Activated CD4-positive, CD25-positive, alpha-beta regulatory T cell treated with anti-CD3 and anti-CD28 coated beads, Interleukin-2, amount 50 U/mL, for 24 hours (primary cell): Measurements from ENCODE around the gene ALG8.
"Not testable (repeated sequence)": the region's sequence is repeated elsewhere in the genome, so short reads cannot be mapped to it uniquely, and the experiment has no call there.

ENCODE experiments used
- ATAC-seq, 2 donors: fragments of 150-1000 bp; cut with Tn5 transposase; one replicate each; pipeline ENCODE4 v1.10.0; 2021; ENCODE audit warnings: mild to moderate bottlenecking in 1 of 2, moderate library complexity in 1 of 2

The ALG8 gene

DNA sequence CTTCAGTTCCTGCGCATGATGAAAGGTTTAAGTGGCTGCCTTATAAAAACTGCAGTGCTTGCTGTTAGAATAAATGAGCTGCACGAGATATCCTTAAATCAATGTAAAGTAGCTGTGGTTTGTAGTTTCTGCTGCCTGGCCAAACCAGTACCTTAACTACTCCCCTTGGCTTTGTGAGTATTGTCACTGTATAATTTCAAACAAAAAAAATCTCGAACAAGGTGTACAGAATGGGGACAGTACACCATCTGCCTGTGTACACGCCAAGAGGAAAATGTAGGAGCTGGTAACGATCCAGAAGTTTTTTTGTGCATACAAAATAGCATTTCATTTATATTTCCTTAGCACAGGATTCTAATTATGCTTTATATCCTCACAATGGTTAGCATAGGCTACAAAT, 39.2 kb downstream of the ALG8 start:
- no peak for ATAC-seq

DNA sequence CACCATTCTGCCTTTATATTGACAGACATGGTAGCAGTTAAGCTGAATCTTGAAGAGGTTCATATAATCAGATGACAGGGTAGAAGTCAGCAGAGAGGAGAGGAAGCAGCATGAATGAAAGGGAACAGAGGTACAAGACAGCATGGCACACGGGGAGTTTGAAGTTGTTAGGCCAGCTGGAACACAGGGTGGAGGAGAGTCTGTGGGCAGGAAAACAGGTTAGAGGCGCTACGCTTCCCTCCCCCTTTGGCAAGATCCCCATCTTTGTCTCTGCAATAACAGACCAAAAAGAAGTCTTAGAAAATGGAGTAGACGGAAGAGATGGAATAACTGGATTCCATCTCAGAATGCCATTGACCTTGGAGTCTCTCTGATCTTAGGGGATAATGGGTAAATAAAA, 39.8 kb downstream of the ALG8 start:
- no peak for ATAC-seq

DNA sequence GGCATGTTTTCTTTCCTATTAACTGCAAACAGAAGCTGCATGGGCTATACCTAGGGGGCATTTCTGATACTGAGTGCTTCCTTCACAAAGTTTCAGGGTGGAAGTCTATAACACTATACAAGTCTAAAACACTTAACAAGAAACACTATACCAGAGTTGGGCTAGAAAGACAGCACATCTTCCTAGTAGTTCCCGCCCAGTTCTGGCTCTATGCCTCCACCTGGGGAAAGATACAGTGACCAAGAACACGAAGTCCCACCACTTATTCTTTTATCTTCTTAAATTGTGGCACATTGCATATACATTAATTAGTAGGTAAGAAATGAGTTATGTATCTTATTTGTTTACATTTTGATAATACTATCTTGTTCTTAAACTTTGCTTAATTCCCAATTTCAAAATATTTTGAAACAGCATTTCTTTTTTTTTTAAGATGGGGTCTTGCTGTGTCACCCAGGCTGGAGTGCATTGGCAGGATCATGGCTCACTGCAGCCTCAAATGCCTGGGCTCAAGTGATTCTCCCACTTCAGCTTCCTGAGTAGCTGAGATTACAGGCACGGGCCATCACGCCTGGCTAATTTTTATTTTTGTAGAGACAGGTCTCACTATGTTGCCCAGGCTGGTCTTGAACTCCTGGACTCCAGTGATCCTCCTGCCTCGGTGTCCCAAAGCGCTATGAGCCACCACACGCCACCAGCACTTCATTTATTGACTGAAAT, 41.6 kb downstream of the ALG8 start:
- no peak for ATAC-seq

DNA sequence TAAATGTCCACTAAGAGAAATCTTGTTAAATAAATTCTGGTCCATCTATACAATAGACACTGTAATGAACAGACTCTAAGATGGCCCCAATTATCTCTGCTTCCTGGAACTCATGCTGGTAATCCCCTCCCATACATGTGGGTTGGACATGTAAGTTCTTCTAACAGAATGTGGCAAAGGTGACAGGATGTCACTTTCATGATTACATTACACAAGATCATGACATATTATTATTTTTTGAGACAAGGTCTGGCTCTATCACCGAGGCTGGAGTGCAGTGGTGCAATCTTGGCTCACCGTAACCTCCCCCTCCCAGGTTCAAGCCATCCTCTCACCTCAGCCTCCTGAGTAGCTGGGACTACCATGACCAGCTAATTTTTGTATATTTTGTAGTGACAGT, 45.2 kb downstream of the ALG8 start:
- ATAC-seq, result peak; percentile 95

DNA sequence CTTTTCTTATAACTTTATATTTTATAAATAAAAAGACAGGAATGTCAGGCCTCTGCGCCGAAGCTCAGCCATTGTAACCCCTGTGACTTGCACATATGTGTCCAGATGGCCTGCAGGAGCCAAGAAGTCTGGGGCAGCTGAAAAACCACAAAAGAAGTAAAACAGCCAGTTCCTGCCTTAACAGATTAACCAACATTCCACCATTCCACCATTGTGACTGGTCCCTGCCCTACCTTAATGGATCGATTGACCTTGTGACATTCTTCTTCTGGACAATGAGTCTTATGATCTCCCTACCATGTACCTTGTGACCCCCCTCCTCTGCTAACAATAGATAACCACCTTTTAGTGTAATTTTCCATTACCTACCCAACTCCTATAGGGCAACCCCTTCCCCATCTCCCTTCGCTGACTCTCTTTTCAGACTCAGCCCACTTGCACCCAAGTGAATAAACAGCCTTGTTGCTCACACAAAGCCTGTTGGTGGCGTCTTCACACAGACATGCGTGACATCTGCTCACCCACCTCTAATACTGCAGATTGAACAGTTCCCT, 52.8 kb downstream of the ALG8 start:
- ATAC-seq, result not testable (repeated sequence)

DNA sequence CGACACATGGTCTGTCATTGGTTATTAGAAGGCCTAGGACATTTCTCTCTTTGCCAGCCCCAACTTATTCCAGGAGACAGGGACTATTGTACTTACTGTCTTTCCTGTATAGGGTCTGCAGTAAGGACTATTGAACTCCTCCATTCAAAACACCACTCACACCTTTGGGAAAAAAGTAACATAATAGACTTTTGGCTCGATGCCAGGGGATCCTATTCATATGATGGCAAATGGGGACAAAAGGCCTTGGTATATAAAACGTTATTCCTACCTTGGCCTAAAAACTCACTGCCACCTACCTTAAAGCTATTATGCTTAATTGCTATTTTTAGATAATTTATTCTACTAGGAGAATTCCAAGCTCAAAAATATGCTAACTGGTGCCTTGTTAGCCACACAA, 53.5 kb downstream of the ALG8 start:
- no peak for ATAC-seq

DNA sequence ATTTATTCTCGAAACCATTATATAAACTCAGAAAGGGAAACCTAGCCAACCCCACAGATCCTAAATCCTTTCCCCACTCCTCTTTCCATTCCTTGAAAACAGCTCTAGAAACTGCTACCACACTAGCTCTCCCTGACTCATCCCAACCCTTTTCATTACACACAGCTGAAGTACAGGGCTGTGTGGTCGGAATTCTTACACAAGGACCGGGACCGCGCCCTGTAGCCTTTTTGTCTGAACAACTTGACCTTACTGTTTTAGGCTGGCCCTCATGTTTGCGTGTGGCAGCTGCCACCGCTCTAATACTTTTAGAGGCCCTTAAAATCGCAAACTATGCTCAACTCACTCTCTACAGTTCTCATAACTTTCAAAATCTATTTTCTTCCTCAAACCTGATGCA, 54.9 kb downstream of the ALG8 start:
- not testable (repeated sequence) for ATAC-seq

DNA sequence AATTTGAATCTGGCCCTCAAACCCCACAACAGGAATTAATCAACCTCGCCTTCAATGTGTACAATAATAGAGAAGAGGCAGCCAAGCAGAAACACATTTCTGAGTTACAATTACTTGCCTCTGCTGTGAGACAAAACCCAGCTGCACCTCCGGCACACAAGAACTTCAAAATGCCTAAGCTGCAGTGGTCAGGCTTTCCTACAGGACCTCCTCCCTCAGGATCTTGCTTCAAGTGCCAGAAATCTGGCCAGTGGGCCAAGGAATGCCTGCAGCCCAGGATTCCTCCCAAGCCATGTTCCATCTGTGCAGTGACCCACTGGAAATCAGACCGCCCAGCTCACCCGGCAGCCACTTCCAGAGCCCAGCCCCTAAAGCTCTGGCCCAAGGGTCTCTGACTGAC, 56.4 kb downstream of the ALG8 start:
- no peak for ATAC-seq

DNA sequence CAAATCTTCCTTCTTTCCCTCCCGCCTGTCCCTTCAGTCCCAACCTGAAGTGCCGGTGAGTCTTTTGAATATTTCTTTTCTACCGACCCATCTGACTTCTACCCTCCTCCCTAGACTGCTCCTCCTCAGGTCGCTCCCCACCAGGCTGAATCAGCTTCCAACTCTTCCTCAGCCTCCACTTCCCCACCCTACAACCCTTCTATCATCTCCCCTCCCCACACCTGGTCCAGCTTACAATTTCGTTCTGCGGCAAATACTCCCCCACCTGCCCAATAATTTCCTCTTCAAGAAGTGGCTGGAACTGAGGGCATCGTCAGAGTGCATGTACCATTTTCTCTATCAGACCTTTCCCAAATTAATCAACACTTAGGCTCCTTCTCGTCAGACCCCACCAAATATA, 57.3 kb downstream of the ALG8 start:
- no peak for ATAC-seq

DNA sequence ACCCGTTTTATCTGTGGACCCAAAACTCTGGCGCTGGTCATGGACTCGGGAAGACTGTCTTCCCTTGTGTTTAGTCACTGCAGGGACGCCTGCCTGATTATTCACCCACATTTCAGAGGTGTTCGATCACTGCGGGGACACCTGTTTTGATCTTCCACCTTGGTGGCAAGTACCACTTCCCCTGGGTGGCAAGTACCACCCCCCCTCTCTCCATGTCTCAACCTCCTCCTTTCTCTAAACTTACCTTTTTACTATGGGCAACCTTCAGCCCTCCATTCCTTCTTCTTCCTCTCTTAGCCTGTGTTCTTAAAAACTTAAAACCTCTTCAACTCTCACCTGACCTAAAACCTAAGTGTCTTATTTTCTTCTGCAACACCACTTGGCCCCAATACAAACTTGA, 57.8 kb downstream of the ALG8 start:
- ATAC-seq, result no peak

DNA sequence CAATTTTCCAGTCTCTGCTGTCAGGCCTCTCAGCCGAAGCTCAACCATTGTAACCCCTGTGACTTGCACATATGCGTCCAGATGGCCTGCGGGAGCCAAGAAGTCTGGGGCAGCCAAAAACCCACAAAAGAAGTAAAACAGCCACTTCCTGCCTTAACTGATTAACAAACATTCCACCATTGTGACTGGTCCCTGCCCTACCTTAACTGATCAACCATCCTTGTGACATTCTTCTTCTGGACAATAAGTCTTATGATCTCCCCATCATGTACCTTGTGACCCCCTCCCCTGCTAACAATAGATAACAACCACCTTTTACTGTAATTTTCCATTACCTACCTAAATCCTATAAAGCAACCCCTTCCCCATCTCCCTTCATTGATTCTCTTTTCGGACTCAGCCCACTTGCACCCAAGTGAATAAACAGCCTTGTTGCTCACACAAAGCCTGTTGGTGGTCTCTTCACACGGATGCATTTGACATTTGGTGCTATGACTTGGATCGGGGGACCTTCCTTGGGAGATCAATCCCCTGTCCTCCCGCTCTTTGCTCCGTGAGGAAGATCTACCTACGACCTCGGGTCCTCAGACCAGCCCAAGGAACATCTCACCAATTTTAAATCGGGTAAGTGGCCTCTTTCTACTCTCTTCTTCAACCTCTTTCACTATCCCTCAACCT, 58.5 kb downstream of the ALG8 start:
- ATAC-seq, result no peak

DNA sequence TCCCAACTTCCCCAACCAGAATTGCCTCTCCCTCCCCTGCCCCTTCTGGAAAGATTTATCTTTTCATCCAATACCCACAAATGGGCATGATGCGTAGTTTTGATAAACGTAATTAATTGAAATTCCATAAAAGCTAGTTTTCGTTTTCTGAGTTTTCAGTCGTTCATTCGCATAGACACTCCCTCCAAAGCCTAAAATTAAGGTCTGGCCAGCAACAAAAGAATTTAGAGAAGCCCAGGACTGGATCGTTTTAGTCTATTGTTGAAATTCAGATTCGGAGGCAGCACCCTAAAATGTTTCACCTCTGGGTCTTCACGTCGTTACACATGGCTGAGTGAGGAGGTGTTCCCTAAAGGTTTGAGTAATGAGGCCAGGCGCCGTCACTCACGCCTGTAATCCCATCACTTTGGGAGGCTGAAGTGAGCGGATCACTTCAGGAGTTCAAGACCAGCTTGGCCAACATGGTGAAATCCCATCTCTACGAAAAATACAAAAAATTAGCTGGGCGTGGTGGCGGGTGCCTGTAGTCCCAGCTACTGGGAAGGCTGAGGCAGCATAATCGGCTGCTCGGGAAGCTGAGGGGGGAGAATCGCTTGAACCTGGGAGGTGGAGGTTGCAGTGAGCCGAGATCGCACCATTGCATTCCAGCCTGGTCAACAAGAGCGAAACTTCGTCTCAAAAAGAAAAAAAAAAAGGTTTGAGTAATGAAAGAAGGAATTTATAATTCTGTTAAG, 59.2 kb downstream of the ALG8 start:
- no peak for ATAC-seq

DNA sequence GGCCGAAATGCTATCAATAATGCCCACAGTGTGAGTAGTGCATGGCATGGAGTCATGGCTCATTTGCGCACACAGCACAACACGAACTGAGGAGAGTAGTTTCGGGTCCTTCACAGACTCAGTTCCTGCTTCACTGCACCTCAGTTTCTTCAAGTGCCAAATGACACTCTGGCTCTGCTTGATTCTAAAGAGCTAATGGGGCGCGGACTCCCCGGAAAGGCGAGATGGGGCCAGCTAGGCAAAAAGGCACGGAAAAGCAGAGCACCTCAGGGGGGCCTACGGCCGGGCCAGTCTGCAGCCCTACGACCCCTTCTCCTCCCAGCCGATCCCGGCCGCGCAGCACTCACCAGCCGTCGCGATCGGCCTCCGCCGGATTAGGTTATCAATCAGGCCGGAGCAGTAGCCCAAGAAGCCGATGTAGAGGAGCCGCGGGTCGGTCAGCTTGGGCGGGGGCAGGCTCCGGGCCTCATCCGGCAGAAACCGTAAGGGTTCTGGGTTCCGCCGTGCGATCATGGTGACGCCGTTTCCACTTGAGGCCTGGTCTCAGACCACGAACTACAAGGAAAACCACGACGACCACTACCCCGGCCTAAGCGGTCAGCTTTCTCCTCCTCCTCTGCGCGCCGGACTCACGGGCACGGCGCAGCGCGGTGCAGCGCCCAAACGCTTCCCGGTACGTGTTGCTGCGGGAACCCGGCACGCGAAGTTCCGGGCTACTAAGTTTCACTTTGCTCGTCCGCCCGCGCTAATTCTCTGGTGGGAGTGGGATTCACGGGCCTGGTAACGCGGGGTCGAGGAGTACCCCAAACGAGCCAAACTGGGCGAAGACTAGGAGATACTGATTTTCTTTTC, 60.0 kb downstream of the ALG8 start, which contains the start of gene NDUFC2:
Gene NDUFC2 (minus strand): TSS at position 631 of the 852 bp plus-strand sequence. CDS start 118 bp downstream, at position 513.
- peak; percentile 82 for ATAC-seq

DNA sequence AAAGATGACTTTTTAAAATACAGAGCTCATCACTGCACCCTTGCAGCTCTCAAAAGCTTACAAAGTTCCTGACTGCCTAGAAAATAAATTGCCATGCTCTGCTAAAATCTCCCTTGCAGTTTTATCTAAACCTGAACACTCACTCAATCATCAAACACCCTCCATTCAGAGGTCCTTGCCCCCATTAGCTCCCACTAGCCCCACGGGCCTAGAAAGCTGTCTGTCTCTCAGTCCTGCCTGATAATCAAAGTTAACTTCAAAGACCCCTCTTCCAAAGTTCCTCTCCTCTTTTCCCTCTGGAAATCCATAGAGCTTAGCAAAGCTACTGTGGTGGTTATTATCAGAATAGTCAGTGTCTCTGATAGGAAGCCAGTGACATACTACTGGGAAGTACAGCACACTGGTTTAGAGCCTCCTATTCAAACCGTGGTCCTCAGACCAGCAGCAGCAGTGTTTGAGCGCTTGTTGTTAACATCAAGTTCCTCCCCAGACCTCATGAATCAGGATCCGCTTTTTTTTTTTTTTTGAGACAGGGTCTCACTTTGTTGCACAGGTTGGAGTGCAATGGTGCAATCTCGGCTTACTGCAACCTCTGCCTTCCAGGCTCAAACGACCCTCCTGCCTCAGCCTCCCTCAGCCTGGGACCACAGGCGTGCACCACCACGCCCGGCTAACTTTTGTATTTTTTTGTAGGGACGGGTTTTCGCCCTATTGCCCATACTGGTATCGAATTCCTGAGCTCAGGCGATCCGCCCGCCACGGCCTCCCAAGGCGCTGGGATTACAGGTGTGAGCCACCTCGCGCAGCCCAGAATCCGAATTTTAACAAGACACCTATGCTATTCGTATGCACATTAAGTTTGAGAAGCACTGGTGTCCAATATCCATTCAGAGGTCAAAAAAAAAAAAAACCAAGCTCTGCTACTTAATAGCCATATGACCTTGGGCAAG, 60.9 kb downstream of the ALG8 start:
- ATAC-seq, result no peak

DNA sequence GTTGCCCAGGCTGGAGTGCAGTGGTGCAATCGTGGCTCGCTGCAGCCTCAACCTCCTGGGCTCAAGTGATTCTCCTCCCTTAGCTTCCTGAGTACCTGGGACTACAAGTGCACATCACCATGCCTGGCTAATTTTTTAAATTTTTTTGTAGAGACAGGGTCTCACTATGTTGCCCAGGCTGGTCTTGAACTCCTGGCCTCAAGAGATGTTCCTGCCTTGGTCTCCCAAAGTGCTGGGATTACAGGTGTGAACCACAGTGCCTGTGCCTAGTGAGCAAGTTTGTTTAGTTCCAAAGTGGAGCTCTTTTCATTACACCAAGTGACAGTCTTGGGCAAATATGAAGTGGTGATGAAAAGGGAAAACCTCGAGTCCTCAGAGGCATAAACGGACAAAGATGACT, 61.8 kb downstream of the ALG8 start:
- ATAC-seq, result not testable (repeated sequence)

DNA sequence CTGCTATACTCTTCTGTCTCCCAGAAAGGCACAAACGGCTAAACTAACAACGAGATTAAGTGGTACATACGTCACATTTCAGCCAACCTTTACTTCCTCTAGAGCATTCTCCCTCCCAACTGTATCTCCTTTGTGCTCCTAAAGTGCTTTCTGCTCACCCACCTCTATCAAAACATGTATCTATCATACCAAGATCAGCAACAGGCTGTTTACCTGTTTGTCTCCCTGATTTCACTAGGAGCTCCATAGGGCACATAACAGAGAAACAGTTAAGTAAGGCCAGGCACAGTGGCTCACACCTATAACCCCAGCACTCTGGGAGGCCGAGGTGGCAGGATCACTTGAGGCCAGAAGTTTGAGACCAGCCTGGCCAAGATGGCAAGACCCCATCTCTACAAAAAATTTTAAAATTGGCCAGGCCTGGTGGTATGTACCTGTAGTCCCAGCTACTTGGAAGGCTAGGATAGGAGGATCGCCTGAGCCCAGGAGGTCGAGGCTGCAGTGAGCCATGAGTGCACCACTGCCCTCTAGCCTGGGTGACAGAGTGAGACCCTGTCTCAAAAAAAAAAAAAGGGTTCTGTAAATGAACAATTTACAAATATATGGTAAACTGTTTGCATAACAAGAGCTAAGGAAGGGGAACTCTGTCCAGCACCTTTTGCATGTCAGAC, 62.6 kb downstream of the ALG8 start:
- ATAC-seq, result no peak

DNA sequence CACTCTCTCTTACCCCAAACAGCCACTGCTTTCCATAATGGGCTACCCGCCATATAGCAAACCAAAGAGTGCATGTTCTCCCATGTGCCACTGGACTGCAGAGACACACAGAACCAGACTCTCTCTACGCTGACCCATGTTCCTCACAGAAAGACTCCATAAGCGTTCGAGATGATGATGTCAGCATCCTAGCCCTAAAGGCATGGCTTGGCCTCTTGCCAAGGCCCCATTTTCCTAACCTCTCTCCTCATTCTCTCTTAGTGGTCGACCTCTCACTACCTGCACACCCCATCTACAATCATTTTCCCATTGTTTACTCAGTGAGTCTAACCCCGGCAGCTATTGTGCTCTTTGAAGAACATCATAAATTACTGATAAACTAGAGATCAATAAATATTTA, 64.7 kb downstream of the ALG8 start:
- no peak for ATAC-seq

DNA sequence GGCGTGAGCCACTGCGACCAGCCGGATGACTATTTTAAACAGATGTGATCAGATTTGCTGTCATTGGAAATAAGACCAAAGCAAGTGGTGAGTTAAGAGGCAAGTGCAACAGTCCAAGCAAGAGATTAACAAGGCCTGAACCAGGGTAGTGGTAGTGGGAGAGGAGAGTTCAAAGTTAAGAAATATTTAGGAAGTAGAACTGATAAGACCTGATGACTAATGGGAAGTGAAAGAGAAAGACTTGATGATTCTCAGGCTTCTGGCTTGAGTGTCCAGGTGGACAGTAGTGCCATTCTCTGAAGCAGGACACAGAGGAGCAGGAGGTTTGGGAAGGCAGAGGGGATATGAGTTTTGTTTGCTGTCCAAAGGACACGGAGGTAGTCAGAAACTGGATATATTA, 67.0 kb downstream of the ALG8 start:
- ATAC-seq, result no peak

DNA sequence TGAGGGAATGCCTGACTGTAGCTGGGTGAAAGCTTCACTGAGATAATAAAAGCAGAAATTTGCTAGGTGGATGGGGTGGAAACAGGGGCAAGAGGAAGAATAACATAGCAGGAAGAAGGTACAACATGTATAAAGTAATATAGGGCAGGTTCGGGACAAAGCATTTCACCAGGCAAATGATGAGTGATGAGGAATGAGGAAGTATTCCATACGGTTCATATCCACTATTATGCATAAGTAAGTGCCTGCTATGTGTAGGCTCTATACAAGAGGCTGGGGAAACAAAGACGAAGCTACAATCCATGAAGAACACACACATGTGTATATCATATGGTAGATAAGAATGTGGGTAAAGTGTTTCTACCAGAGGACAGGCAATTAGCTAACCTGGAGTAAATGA, 67.7 kb downstream of the ALG8 start:
- ATAC-seq, result no peak

DNA sequence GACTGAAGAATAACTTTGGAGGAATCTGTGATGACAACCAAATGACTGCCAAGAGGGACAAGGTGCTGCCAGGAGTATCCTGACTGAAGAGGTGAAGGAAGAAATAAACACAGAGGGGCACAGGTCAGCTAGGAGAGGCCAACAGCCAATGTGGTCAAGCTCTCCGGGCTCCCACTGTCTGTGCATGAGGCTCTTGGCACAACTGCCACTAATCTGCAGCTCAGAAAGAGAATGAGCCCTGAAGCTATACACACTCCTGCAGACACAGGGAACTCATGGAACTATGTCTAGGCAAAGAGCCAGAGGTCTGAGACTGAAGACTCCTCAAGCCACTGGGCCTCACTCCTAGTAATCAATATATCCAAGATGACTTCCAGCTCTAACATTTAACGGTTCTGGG, 68.8 kb downstream of the ALG8 start:
- ATAC-seq, result no peak

DNA sequence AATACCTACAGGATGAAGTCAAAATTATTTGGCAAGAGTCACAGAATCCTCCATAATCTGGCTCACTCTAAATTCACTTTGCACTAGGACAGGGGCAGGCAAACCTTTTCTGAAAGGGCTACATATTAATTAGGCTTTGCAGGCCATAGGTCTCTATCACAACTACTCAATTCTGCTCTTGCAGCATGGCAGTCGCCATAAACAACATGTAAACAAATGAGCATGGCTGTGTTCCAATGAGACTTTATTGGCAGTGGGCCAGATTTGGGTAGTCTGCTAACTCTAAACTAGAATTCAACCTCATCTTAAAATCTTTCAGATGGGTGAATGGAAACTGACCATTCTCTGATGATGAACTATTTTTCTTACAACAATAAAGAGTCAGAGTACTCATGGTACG, 70.0 kb downstream of the ALG8 start:
- no peak for ATAC-seq
